DMS153 treated with DMSO at 0.1 percent for 48 hours (cell line): ENCODE results near the gene STK32B.
"Not testable (repeated sequence)": the region's sequence is repeated elsewhere in the genome, so short reads cannot be mapped to it uniquely, and the experiment has no call there.

Source experiments
- DNase-seq: peaks from one replicate; lab custom pipeline; 2025; ENCODE audit not compliant: unreplicated experiment; lab: John Stamatoyannopoulos, UW

The STK32B gene

DNA sequence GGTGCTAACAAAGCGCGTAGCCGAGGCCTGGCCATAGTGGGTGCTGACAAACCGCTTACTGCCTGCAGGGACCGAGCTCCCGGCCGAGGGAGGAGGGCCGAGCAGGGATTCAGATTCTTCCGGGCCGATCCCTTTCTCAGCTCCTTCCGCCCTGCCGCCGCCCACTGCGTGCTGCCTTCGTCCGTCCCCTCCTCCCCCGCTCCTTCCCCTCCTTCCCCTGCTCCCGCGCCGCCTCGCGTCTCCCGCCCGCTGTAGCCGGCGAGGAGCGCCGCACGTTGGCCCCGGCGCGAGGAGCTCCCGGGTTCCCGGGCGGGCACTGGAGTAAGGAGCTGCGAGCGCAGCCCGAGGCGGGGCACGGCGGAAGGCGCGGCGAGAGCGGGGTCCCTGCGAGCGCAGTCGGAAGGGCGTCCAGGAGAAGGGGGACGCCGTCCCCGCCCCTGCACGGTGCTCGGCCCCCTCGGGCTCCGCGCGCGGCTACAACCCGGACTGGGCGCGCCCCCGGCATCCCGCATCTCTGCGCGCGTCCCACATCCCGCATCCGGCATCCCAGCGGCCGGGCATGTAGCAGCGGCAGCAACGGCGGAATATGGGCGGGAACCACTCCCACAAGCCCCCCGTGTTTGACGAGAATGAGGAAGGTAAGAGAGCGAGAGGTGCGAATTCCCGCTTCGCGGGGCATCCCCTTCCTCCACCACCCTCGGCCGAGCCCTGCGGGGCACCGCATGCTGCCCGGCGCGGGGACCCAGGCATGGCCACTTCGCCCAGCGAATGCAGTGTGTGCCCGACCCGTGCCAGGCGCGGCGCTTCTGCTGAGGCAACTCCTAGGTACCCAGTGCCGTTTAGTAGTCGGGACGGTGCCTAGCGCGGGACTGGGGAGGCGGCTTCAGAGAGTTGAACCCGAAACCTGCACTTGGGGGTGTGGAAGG is at the start of gene STK32B:
TSS of gene STK32B (plus strand) at position 203 of the 926 bp plus-strand sequence.
- peak; percentile 2 for DNase-seq

DNA sequence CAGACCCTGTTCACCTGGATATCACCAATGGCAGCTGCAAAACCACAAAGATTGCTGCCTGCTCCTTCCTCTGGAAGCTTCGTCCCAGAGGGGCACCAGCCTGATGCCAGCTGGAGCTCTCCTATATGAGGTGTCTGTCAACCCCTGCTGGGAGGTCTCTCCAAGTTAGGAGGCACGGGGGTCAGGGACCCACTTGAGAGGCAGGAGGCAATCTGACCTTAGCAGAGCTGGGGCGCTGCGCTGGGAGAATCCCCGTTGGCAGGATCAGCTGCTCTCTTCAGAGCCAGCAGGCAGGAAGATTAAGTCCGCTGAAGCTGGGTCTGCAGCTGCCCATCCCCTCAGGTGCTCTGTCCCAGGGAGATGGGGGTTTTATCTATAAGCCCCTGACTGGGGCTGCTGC is 49.6 kb upstream of the STK32B start:
- not testable (repeated sequence) for DNase-seq

DNA sequence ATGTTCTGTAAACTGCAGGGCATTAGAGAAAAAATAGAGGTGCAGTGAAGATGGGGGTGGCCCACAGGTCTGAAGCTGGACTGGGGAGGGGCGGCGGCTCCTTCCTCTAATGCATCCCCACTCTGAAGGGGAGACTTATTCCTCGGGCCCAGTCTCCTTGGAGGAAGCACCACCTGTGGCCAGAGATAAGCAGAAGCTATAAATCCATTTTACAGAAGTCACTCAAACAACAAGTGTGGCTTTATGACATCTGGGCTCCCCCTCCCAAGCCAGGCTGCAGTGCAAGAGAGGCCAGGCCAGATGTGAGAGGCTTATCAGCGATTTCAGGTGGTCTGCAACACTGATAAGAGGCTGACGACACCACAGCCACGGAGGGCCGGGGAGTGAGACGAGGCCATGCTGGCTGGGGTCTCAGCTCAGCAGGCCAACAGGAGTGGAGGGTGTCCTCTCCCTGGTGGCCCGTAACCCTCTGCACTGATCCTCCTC is 47.9 kb upstream of the STK32B start:
- DNase-seq: no peak

DNA sequence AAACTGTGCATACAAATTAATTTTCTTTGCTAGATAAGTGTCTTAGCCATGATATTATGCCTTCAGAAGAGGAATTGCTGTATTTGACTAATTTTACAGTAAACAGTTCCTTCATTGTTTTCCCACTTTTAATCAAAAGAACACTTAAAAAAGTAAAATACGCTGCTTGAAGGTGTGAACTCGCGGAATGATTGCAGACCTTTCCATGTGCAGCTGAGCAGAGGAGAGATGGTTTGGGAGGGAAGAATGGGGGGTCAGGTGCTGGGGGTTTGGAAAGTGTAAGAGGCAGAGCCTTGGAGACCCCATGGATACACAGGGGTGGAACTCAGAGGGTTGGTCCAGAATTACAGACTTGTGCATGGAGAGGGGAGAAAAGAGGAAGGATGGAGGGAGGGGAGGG is 47.4 kb upstream of the STK32B start:
- DNase-seq: no peak

DNA sequence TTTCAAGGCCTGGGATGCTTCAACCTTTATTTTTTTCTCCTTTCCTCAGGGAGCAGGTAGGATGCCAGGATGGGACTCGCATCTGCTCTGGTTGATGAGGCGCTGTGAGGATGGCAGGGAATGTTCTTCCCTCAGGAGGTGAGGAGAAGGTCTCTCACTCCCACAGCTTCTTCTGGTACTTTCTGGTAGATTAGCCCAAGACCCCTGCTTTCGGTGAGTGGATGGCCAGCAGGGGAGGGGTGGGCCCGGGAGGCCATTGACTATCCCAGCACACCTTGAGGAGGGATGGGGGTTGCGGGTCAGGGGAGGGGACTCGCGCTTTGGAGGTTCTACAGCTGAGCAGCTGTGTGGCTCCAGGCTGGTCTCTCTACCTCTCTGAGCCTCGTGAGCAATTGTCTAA is 46.8 kb upstream of the STK32B start:
- DNase-seq: no peak

DNA sequence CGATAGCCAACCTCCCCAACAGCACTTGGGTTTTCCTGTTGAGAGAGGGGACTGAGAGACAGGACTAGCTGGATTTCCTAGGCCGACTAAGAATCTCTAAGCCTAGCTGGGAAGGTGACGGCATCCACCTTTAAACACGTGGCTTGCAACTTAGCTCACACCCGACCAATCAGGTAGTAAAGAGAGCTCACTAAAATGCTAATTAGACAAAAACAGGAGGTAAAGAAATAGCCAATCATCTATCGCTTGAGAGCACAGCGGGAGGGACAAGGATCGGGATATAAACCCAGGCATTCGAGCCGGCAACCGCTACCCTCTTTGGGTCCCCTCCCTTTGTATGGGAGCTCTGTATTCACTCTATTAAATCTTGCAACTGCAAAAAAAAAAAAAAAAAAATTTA is 44.3 kb upstream of the STK32B start:
- DNase-seq: not testable (repeated sequence)

DNA sequence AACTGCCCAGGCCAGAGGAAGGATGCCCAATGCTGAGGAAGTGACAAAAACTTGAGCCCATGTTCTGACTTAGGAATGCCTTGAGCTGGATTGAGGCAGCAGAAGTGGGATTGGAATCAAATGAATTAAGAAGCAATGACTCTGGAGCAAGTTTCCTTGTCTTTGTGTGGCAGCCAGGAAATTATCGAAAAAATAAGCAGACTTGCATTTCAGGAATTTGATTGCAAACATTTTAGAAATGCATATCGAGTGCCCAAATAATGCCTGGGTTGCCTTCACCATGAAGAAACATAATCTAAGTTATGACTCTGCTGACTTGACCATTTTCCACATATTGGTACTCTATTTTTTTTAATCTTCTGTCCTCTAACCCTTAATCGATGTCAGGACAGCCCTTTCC is 41.5 kb upstream of the STK32B start:
- DNase-seq: no peak

DNA sequence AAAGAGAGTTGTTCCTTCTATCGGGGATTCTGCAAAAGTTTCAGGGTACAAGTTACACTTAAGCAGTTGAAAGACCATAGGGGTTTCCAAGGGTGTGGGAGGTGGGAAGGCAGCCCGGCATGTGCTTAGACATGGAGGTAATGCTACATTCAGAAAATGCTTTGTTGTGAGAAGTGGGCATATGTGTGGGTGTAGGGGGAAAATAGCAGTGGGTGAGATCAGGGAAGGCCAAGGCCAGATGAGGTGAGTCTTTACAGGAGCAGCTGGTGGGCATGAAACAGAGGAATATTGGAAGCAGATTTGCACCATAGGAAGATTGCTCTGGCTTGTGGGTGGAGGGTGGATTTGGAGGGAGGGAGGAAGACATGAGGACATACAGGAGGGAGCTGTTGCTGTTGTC is 40.3 kb upstream of the STK32B start:
- no peak for DNase-seq

DNA sequence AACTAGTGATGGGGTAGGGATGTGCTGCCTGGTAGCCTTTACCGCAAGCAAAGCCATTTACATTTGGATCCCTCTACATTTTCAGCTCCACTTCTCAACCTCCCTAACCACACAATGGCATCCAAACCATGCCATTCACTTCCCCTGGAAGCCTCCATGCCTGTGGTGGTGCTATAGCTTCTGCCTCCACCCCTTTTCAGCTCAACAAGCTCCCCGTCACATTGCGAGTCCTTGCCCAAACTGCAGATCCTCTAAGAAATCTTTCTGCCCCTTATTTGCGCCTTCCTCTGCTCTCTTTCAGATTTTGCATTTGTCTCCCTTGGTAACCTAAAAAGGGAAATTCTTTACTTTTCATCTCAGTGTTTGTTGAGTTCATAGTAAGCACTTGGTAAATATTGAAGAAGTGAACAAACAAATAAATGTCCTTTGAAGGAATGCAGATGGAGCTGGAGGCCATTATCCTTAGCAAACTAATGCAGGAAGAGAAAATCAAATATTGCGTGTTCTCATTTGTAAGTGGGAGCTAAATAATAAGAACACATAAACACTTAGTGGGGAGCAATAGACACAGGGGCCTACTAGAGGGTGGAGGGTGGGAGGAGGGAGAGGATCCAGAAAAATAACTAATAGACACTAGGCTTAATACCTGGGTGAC is 38.9 kb upstream of the STK32B start:
- DNase-seq: no peak

DNA sequence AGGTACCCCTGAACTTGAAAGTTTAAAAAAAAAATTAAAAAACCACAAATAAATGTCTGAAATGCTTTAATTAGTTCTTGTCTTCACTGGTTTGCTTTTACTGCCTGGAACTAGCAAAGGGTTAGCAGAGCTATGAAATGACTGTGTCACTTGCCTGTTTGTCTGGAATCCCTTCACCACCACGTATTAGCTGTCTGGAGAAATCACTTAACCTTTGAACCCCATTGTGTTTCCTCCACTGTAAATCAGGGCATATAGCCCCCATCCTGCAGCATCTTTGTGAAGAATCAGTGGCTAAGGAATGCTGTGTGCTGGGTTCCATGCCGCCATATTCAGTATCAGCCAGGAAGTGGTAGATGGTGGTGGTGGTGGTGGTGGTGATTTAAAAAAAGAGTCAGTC is 38.3 kb upstream of the STK32B start:
- no peak for DNase-seq

DNA sequence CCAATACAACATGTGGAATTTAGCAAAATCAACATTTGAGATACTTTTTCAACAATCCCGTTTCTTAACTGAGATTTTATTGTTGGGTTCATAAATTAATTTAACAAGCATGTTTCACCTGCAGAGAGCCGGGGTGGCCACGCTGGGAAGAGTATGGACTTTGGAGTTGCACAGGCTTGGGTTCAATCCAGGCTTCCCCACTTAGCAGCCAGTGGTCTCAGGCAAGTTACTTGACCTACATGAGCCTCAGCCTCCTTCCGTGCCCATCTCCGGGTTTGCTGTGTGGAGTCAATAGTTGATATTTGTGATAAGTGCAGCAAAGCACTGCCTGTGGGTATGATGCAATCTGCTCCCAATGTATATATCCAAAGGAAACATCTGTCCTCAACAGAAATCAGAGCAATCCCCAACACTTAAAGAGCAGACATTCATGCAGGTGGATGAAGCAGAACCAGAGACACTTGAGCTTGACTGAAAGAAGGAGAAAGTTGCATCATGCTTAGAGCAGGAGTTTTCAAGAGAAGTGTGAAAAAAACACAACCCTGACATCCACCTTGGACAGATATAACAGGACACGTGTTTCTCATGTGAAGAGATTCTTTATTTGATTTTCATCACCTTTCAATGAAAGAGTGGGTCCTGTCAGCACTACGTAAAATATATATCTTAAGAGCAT is 37.1 kb upstream of the STK32B start:
- DNase-seq: no peak

DNA sequence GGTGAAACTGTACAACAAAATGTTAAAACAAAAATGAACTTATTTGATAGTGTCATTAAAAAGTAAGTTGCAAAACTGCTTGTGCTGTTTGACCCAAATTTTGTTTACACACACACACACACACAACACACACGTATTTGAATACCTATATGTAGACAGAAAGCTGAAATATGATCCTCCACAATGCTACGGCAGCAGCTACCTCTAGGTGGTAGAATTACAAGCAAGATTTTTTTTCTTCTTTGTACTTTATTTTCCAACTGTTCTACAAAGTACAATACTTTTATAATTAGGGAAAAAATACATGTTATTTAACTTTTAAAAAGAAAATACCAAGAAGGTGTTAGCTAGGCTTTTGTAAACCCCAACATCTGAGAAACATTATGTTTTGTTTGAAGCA is 33.2 kb upstream of the STK32B start:
- no peak for DNase-seq

DNA sequence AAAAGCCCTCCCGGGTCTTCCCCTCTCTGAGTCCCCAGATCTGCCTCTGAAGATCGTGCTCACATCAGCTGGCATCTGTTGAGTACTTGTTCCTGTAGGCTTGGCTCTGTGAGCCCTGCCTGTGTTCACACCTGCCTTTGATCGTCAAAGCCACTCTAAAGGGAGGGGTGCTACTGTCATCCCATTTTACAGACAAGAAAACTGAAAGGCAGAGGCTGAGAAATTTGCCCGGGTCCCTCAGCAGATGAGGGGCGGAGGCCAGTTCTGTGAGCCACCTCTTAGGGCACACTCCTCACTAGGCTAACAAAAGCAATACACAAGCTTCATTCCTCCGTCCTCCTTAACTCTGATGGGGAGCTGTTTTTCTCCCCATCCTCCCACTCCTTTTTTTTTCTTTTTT is 32.7 kb upstream of the STK32B start:
- no peak for DNase-seq

DNA sequence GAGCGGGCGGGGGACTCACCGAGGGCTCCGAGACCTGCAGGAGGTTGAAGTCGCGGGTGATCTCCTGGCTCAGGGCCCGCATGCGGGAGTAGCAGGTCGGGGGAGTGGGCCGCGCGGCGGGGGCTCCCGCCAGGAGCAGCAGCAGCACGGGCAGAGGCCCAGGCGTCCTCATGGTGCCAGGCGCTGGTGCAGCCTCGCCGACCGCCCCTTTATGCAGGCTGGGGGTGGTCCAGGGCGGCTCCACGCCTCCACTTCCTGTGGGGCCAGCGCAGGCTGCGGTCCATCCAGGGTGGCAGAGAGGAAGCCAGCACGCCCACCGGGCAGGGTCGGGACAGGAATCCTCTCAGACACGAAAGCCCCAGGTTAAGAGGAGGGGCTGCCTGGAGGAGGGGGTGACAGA is 32.0 kb upstream of the STK32B start, which contains the start of gene CYTL1:
TSS of gene CYTL1 (minus strand) at position 185 of the 400 bp plus-strand sequence. CDS start at position 172, 13 bp downstream.
- no peak for DNase-seq

DNA sequence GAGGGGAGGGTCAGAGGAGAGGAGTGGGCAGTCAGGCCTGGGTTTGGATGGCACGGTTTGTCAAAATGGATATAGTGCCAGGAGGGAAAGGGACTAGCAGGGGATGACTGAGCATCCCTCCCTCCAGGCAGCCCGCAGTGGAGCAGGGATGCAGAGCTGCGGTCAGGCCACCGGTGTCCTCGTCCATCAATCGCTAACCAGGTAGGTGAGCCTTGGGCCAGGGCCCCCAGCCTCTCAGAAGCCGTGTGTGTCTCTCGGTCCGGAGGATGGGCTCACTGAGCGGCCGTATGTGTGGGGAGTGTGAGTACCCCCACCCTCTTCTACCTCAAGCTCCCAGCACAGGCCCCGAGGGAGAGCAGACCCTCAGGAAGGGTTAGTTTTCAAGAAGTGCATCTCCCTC is 31.5 kb upstream of the STK32B start:
- DNase-seq: no peak

DNA sequence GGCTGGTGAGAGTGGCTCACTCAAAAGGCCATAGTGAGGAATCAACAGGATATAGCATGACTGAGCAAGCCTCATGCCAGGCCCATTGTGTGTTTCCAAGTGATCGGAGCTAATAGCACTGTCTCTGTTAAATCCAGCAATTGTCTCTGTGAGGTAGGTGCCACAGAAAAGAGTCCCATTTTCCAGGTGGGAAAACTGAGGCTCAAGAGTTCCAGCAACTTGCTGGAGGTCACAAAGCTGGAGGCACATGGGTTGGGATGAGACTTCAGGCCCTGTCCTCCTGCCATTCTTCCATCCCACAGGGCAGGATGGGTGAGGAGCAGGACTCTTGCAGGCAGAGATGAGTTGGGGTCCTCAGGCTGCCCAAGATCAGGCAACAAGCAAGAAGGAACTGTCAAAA is 30.9 kb upstream of the STK32B start:
- DNase-seq: no peak

DNA sequence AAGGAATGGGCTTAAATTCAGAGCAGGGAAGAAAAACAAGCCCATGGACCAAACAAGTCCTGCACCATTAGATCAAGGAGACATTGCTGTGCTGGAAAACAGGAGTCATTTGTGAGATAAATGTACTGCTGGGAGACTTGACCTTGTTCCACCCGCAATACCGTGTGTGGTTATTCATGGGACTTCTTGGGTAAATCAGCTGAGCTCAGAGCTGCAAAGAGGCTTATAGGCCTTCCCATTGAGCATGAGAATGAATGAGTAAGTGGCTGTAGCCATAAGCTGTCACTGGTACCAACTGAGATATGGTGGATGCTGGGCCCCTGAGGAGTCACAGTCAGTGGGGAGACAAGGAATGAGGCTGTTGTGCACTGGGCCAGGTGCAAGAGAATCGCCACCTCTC is 29.7 kb upstream of the STK32B start:
- no peak for DNase-seq

DNA sequence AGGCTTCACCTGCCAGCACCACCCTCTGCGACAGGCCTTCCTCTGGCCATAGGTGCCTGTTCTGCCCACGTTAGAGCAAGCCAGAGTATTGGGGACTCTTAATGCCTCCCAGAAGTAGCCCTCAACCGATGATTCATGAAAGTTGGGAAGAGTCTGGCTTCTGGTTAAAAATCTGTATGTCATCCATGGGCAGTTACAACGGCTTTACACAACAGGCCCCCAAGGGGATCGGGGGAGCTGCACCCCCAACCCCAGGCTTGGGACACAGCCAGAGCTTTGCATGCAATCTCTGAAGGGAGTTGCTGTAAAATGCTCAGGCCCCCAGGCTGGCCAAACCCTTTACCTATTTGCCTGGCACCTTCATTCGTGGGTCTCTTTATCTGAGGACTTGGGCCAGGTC is 26.6 kb upstream of the STK32B start:
- no peak for DNase-seq

DNA sequence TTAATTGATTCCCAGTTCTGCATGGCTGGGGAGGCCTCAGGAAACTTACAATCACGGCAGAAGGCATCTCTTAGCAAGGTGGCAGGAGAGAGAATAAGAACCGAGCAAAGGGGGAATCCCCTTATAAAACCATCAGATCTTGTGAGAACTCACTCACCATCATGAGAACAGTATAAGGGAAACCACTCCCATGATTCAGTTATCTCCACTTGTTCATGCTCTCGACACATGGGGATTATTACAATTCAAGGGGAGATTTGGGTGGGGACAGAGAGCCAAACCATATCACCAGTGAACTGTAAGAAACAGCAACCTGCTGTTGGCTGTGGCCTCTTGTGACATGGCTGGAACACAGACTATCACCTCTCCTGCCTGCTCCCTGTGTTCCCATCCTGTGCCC is 24.9 kb upstream of the STK32B start:
- DNase-seq: no peak

DNA sequence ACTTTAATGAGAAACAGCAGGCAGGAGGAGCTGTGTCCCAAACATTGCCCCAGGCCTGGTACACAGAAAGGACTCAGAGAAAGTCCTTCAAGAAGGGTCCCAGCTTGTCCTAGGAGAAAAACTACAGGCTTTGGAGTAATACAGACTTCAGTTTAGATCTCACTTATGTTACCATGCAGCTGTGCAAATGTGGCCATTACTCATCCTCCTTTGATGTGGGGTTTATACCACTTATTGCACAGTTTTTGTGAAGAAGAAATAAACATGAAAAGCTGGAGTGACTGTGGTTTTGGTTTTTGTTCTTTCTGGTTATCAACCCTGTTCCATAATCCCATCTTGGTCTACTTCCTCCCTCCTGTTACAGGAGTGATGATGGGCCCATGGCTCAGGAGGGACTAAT is 23.9 kb upstream of the STK32B start:
- DNase-seq: no peak

DNA sequence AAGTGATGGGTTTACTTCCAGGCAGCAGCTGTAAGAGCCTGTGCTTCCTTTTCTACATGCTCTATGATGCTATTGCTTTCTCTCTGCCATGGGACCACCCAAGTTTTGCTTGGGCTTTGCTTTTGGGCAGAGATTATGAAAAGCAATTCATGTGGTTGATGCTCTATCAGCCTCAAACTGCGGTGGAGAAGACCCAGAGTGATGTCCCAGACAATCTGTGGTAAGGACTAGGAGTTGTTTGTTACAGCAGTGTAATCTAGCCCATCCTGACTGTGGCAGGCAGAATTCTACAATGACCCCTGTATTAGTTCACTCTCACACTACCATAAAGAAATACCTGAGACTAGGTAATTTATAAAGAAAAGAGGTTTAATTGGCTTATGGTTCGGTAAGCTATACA is 22.8 kb upstream of the STK32B start:
- DNase-seq: no peak

DNA sequence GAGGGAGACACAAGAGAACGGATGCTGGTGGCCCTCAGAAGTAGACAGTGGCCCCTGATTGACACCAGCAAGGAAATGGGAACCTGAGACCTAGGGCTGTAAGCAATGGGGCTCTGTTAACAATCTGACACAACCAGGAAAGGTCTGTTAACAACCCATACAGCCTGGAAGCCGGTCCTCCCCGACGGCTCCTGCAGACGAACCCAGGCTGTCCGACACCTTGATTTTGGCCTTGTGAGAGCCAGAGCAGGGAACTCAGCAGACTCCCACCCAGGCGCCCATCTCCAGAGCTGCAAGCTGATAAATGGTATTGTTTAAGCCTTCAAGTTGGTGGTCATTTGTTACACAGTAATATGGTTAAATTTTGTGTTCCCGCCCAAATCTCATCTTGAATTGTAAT is 21.8 kb upstream of the STK32B start:
- no peak for DNase-seq
